ENCODE results near the gene ARHGEF17. TPM values are rescaled to one million over a fixed set of nuclear protein-coding genes. Genes with fewer than 3 reads are reported as not detected.
"Not testable (repeated sequence)": the region's sequence is repeated elsewhere in the genome, so short reads cannot be mapped to it uniquely, and the experiment has no call there.

ARHGEF17 gene
- total RNA-seq, 1 donor from 2014 or later, result 104 TPM

DNA sequence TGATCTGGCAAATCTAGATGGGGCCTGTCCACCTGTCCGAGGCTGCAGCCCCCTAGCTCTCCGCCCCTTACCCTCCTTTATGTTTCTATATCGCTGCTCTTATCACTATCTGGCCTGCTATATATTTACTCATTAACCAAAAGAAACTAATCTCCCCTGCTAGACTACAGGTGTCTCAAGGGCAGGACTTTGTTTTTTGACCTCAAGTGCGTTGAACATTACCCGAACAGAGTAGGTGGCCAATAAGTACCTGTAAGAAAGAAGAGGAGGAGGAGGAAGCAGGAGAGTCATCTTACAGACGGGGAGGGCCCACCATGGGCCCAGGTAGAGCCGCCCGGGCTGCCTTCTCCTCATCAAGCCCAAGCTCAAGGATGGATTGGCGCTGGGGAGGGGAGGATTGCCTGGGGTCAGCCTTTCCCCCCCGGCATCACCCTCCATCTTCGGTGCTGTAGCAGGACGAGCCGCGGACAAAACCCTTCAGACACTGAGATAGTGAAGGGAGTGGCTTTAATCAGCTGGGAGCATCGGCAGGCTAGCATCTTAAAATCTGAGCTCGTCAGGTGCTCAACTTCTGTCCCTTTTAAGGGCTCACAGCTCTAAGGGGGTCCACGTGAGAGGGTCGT is 37.1 kb upstream of the ARHGEF17 start:
- TF ChIP-seq, protein P1, sequence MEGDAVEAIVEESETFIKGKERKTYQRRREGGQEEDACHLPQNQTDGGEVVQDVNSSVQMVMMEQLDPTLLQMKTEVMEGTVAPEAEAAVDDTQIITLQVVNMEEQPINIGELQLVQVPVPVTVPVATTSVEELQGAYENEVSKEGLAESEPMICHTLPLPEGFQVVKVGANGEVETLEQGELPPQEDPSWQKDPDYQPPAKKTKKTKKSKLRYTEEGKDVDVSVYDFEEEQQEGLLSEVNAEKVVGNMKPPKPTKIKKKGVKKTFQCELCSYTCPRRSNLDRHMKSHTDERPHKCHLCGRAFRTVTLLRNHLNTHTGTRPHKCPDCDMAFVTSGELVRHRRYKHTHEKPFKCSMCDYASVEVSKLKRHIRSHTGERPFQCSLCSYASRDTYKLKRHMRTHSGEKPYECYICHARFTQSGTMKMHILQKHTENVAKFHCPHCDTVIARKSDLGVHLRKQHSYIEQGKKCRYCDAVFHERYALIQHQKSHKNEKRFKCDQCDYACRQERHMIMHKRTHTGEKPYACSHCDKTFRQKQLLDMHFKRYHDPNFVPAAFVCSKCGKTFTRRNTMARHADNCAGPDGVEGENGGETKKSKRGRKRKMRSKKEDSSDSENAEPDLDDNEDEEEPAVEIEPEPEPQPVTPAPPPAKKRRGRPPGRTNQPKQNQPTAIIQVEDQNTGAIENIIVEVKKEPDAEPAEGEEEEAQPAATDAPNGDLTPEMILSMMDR (IDR thresholded peaks at IDR 0.05), result no peak
- Mint-ChIP-seq H3K4me3 (ENCODE audit: unreplicated experiment) (no peak overlapping the region), H3K4me1 (ENCODE audit: unreplicated experiment) (peaks cover 11% of the 10 kb centered on the region), H3K36me3 (ENCODE audit: unreplicated experiment) (no peaks in the 10 kb centered on the region), H3K27ac (ENCODE audit: unreplicated experiment) (no peak overlapping the region), H3K27me3 (ENCODE audit: unreplicated experiment) (peaks cover 3% of the 10 kb centered on the region), H3K9me3 (ENCODE audit: unreplicated experiment) (no peaks in the 10 kb centered on the region)
- no peak for DNase-seq (ENCODE audit: extremely low spot score, unreplicated experiment)

DNA sequence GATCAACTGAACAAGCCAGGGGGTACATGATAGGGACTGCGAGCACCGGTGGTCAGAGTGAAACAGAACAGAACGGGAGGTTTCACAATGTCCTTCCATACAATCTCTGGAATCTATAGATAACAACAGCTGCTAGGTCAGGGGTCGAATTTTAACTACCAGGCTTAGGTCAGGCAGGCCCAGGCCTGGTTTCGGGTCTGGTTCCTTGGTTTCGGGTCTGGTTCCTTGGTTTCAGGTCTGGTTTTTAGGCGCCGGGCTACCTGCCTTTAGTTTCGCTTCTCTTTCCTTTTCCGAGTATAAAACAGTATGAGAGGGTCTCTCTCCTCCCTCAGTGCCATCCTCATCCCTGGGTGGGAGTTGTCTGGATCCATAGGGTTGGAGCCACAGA is 36.6 kb upstream of the ARHGEF17 start:
- Mint-ChIP-seq H3K27ac (ENCODE audit: unreplicated experiment) (peak overlapping the region; percentile 29), H3K4me1 (ENCODE audit: unreplicated experiment) (peaks cover 11% of the 10 kb centered on the region)
- not testable (repeated sequence) for H3K4me3 Mint-ChIP-seq (ENCODE audit: unreplicated experiment); H3K27me3 Mint-ChIP-seq (ENCODE audit: unreplicated experiment); DNase-seq (ENCODE audit: extremely low spot score, unreplicated experiment); H3K9me3 Mint-ChIP-seq (ENCODE audit: unreplicated experiment); H3K36me3 Mint-ChIP-seq (ENCODE audit: unreplicated experiment)

- Mint-ChIP-seq H3K27ac (ENCODE audit: unreplicated experiment) (peak within 1 kb of the TSS; percentile 29), H3K4me3 (ENCODE audit: unreplicated experiment) (no peak within 1 kb of the TSS), H3K4me1 (ENCODE audit: unreplicated experiment) (peaks cover 11% of the 10 kb centered on the region), H3K9me3 (ENCODE audit: unreplicated experiment) (no peaks in the 10 kb centered on the region), H3K36me3 (ENCODE audit: unreplicated experiment) (no peaks in the 10 kb centered on the region), H3K27me3 (ENCODE audit: unreplicated experiment) (no peaks in the 10 kb centered on the region)
- TF ChIP-seq, protein P1 (IDR thresholded peaks at IDR 0.05), result no peak
- no peak for DNase-seq (ENCODE audit: extremely low spot score, unreplicated experiment)
Measured at GRCh38 chr11:73271936-73272679, 36.0 kb upstream of the ARHGEF17 start, which contains the start of gene P2RY6. TSS of gene P2RY6 (plus strand) at chr11:73272338. CDS start at chr11:73296519, 24,181 bp downstream.

DNA sequence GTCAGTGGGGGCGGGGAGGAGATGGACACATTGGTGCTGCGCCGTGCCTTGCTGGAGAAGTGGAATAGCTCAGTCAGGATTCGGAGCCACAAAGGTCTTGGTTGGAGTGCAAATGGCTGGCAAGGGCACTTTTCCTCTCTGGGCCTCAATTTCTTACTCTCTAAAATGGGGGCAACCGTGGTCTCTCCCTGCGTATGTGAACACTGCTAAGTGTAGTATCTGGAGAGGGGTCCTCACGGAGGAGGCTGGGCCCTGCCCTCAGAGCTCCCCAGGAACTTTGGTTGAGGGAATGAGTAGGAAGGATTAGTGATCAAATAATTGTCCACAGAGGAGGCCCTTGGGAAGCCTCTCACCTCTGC is 35.4 kb upstream of the ARHGEF17 start:
- Mint-ChIP-seq H3K4me3 (ENCODE audit: unreplicated experiment) (no peak overlapping the region), H3K27me3 (ENCODE audit: unreplicated experiment) (no peaks in the 10 kb centered on the region), H3K4me1 (ENCODE audit: unreplicated experiment) (peaks cover 11% of the 10 kb centered on the region), H3K27ac (ENCODE audit: unreplicated experiment) (no peak overlapping the region), H3K9me3 (ENCODE audit: unreplicated experiment) (no peaks in the 10 kb centered on the region), H3K36me3 (ENCODE audit: unreplicated experiment) (no peaks in the 10 kb centered on the region)
- TF ChIP-seq, protein P1 (IDR thresholded peaks at IDR 0.05), result no peak
- no peak for DNase-seq (ENCODE audit: extremely low spot score, unreplicated experiment)

GRCh38 chr11:73273222-73273895 is 34.7 kb upstream of the ARHGEF17 start:
- Mint-ChIP-seq H3K36me3 (ENCODE audit: unreplicated experiment) (no peaks in the 10 kb centered on the region), H3K9me3 (ENCODE audit: unreplicated experiment) (no peaks in the 10 kb centered on the region), H3K4me3 (ENCODE audit: unreplicated experiment) (no peak overlapping the region), H3K4me1 (ENCODE audit: unreplicated experiment) (peaks cover 11% of the 10 kb centered on the region), H3K27ac (ENCODE audit: unreplicated experiment) (no peak overlapping the region), H3K27me3 (ENCODE audit: unreplicated experiment) (no peaks in the 10 kb centered on the region)
- no peak for DNase-seq (ENCODE audit: extremely low spot score, unreplicated experiment)
- TF ChIP-seq, protein P1 (IDR thresholded peaks at IDR 0.05), result no peak

DNA sequence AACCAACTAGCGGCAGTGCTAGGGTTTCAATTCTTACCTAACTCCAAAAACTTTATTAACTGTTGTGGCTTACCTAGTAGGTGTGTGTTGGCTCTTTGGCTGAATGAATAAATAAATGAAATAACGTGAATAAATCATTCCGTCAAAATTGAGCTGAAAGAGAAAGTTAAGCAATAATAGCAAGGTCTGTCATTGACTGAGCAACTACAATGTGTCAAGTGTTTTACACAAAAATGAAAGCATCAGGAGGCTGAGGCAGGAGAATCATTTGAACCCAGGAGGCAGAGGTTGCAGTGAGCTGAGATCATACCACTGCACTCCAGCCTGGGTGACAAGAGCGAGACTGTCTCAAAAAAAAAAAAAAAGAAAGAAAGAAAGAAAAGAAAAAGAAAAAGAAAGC is 33.9 kb upstream of the ARHGEF17 start:
- H3K36me3 Mint-ChIP-seq (ENCODE audit: unreplicated experiment); H3K27ac Mint-ChIP-seq (ENCODE audit: unreplicated experiment); H3K9me3 Mint-ChIP-seq (ENCODE audit: unreplicated experiment); H3K27me3 Mint-ChIP-seq (ENCODE audit: unreplicated experiment); DNase-seq (ENCODE audit: extremely low spot score, unreplicated experiment); H3K4me3 Mint-ChIP-seq (ENCODE audit: unreplicated experiment): not testable (repeated sequence)
- H3K4me1 Mint-ChIP-seq (ENCODE audit: unreplicated experiment), result peaks cover 11% of the 10 kb centered on the region
